Stomach (tissue), 9 donors: Measurements from ENCODE around the gene FOXO3. TPM values are rescaled to one million over a fixed set of nuclear protein-coding genes. Genes with fewer than 3 reads are reported as not detected.

ENCODE experiments used
- DNase-seq, 2 donors: peaks; one replicate each; pipeline versions ENCODE4 v3.0.0 to v3.0.0-alpha.2; 2013 to 2019
- H3K27ac ChIP-seq, 5 donors: fragments of 200-600 bp in 4 of 5; sonication (generic) in 4 of 5; one replicate each; pipeline ENCODE4 v1.5.1; 2013 to 2019; ENCODE audit warnings: mild to moderate bottlenecking in 1 of 5, moderate library complexity in 1 of 5
- H3K27me3 ChIP-seq, 3 donors: fragments of 200-600 bp; sonication (generic); one replicate each; pipeline ENCODE4 v1.5.1; 2017 to 2019; ENCODE audit warnings: mixed run types in 1 of 3
- H3K36me3 ChIP-seq, 4 donors: fragments of 200-600 bp; sonication (generic); 1 replicate in 3 of 4; 2 replicates in 1 of 4; pipeline ENCODE4 v1.5.1; 2016 to 2019
- H3K4me1 ChIP-seq, 4 donors: fragments of 200-600 bp; sonication (generic); one replicate each; pipeline ENCODE4 v1.5.1; 2016 to 2019
- H3K4me3 ChIP-seq, 4 donors: fragments of 200-600 bp; sonication (generic) in 3 of 4; one replicate each; pipeline ENCODE4 v1.5.1; 2016 to 2019; ENCODE audit warnings: mild to moderate bottlenecking in 1 of 4
- H3K9me3 ChIP-seq, 4 donors: fragments of 200-600 bp; sonication (generic); one replicate each; pipeline ENCODE4 v1.5.1; 2016 to 2019
- CTCF ChIP-seq, 7 experiments: fragments of 450-650 bp in 4 of 7; fragments of 200-600 bp in 3 of 7; sonication (generic) in 3 of 7; IDR thresholded peaks; one replicate each; pipeline ENCODE4 v1.5.1; 2016 to 2019; ENCODE audit warnings: antibody characterized with exemption in 7 of 7, control low read depth in 2 of 7, mild to moderate bottlenecking in 1 of 7
- EP300 ChIP-seq: sonication (generic); formaldehyde crosslinking; IDR thresholded peaks from one replicate; pipeline ENCODE4 v1.6.1; 2017; ENCODE audit warnings: antibody characterized with exemption
- POLR2A ChIP-seq, 4 donors: fragments of 450-650 bp; IDR thresholded peaks; one replicate each; pipeline ENCODE4 v1.6.1; 2016; ENCODE audit warnings: antibody characterized with exemption in 4 of 4, control low read depth in 2 of 4, mild to moderate bottlenecking in 1 of 4, moderate library complexity in 1 of 4
- POLR2AphosphoS5 ChIP-seq, 3 donors: sonication (generic); formaldehyde crosslinking; IDR thresholded peaks; one replicate each; pipeline ENCODE4 v1.6.1; 2016; ENCODE audit warnings: antibody characterized with exemption in 3 of 3
- WGBS, 5 donors: extraction: QIAGEN DNeasy Blood & Tissue Kit in 3 of 5; methylation state at CpG; one replicate each; pipeline versions ENCODE4 v1.1.5 to v1.1.7; 2013 to 2018; 5-methylcytosine and 5-hydroxymethylcytosine counted together
- intact Hi-C: fragments of 100-400 bp; cut with DNase I; formaldehyde crosslinking; loops from one replicate; pipeline ENCODE4 v1.15.1; 2023; ENCODE audit warnings: low total_unique reads
- polyA plus RNA-seq, 3 donors: library from polyadenylated mRNA; stranded (reverse); fragments of 200-250 nt; gene quantifications; one replicate each; pipeline ENCODE4 v1.2.3, GENCODE V29; 2013
- total RNA-seq, 5 donors: library from RNA; depleted of rRNA; stranded (reverse); fragments of >200 nt; gene quantifications; one replicate each; pipeline versions ENCODE4 v1.1.0 to v1.2.3, GENCODE V29; 2014 to 2016
- donor health status: healthy with polysubstance abuse.
- donor health status: Bipolar disorder and iron deficiency.
- donor health status: healthy.

Gene FOXO3
- total and polyA plus RNA-seq, 8 donors, result 13.0 to 89.8 (median 42.1) TPM

- no peak for DNase-seq
- Histone ChIP-seq H3K27ac (no peak overlapping the region), H3K9me3 (no peaks in the 10 kb centered on the region), H3K36me3 (no peaks in the 10 kb centered on the region), H3K4me1 (peaks cover 0 to 4% (median 0%) of the 10 kb centered on the region in 4 donors), H3K4me3 (no peak overlapping the region), H3K27me3 (no peaks in the 10 kb centered on the region)
- 59 to 82% (median 77%) methylated on average over 3 of the region's 3 CpGs for WGBS, 5 donors
- TF ChIP-seq CTCF (IDR thresholded peaks at IDR 0.05), result peak in 1 of 7 experiments; percentile 8
- no peak for TF ChIP-seq POLR2A (IDR thresholded peaks at IDR 0.05)
- intact Hi-C loops, result loop anchor here (5.0 to 10.0 kb wide), 2 partner anchors 233 to 525 kb away; no protein-coding TSS in a partner anchor
Measured at GRCh38 chr6:108549741-108550140, 11.0 kb upstream of the FOXO3 start.

- 52 to 74% (median 67%) methylated on average over 3 of the region's 3 CpGs for WGBS, 5 donors
- H3K9me3 ChIP-seq, result no peaks in the 10 kb centered on the region
- DNase-seq, result no peak
- TF ChIP-seq EP300, result no peak
- no peak for TF ChIP-seq CTCF (IDR thresholded peaks at IDR 0.05)
- no peak for TF ChIP-seq POLR2AphosphoS5 (IDR thresholded peaks at IDR 0.05)
- TF ChIP-seq POLR2A (IDR thresholded peaks at IDR 0.05), result no peak
- H3K36me3 ChIP-seq, result no peaks in the 10 kb centered on the region
- H3K27me3 ChIP-seq, result no peaks in the 10 kb centered on the region
- H3K4me3 ChIP-seq, result no peak overlapping the region
- intact Hi-C loops, result no loop called here
- H3K27ac ChIP-seq, result no peak overlapping the region
- no peaks in the 10 kb centered on the region for H3K4me1 ChIP-seq
Measured at GRCh38 chr6:108550256-108550655, 10.5 kb upstream of the FOXO3 start.

GRCh38 chr6:108555399-108556052, 5.2 kb upstream of the FOXO3 start:
- no peaks in the 10 kb centered on the region for H3K27me3 ChIP-seq
- peak overlapping the region in 1 of 5 donors; percentile 100 for H3K27ac ChIP-seq
- 83 to 95% (median 88%) methylated on average over 7 of the region's 7 CpGs for WGBS, 5 donors
- no peak for DNase-seq
- H3K4me1 ChIP-seq, result peaks cover 10 to 21% (median 17%) of the 10 kb centered on the region in 4 donors
- no peaks in the 10 kb centered on the region for H3K9me3 ChIP-seq
- H3K36me3 ChIP-seq, result no peaks in the 10 kb centered on the region
- intact Hi-C loops, result no loop called here
- TF ChIP-seq POLR2AphosphoS5 (IDR thresholded peaks at IDR 0.05), result no peak
- no peak overlapping the region for H3K4me3 ChIP-seq

GRCh38 chr6:108556250-108556649, 4.5 kb upstream of the FOXO3 start:
- Histone ChIP-seq H3K27ac (peak overlapping the region in 4 of 5 donors; percentile 36 to 100 (median 100)), H3K36me3 (no peaks in the 10 kb centered on the region), H3K27me3 (no peaks in the 10 kb centered on the region), H3K4me3 (no peak overlapping the region), H3K9me3 (no peaks in the 10 kb centered on the region), H3K4me1 (peaks cover 10 to 21% (median 17%) of the 10 kb centered on the region in 4 donors)
- TF ChIP-seq CTCF (IDR thresholded peaks at IDR 0.05) (no peak), EP300 (no peak)
- intact Hi-C loops, result no loop called here
- WGBS, 5 donors, result 64 to 98% (median 96%) methylated on average over 5 of the region's 5 CpGs
- no peak for DNase-seq

GRCh38 chr6:108556866-108557493, 3.7 kb upstream of the FOXO3 start:
- DNase-seq, result peak in 1 of 2 donors; percentile 65
- Histone ChIP-seq H3K4me3 (peak overlapping the region; percentile 89 to 96 (median 92)), H3K4me1 (peaks cover 10 to 21% (median 19%) of the 10 kb centered on the region in 4 donors), H3K36me3 (peaks cover 0 to 5% (median 0%) of the 10 kb centered on the region in 4 donors), H3K27me3 (no peaks in the 10 kb centered on the region), H3K27ac (peak overlapping the region; percentile 99 to 100 (median 100)), H3K9me3 (no peaks in the 10 kb centered on the region)
- 28 to 46% (median 35%) methylated on average over 16 of the region's 16 CpGs for WGBS, 5 donors
- intact Hi-C loops, result no loop called here
- TF ChIP-seq EP300 (no peak), CTCF (IDR thresholded peaks at IDR 0.05) (no peak), POLR2A (IDR thresholded peaks at IDR 0.05) (no peak), POLR2AphosphoS5 (IDR thresholded peaks at IDR 0.05) (peak in 2 of 3 donors; percentile 3 to 22)
